GM18951 (cell line): ENCODE measurements around the gene YWHAQ.

Experiments
- POLR2A ChIP-seq: IDR thresholded peaks from 4 replicates; pipeline ENCODE4 v1.6.1; 2011; ENCODE audit warnings: mild to moderate bottlenecking; ENCODE audit not compliant: insufficient read length, insufficient read depth; ENCODE audit errors: extremely low read depth
- in situ Hi-C: fragments of 300-500 bp; cut with MboI; formaldehyde crosslinking; loops from one replicate; pipeline ENCODE4 v1.12.0; 2022; ENCODE audit warnings: low sequenced_read_pairs, mixed read lengths, inconsistent platforms; ENCODE audit not compliant: unreplicated experiment

YWHAQ gene

GRCh38 chr2:9661261-9661660 lies 30.5 kb upstream of the YWHAQ start:
- in situ Hi-C loops, result no loop called here
- no peak for TF ChIP-seq POLR2A

- TF ChIP-seq POLR2A, result no peak
These were observed 30.0 kb upstream of the YWHAQ start for GRCh38 chr2:9660781-9661180.

GRCh38 chr2:9660154-9660553 lies 29.4 kb upstream of the YWHAQ start:
- in situ Hi-C loops, result no loop called here
- TF ChIP-seq POLR2A, result no peak

More at GRCh38 chr2:9660781-9661180, 30.0 kb upstream of the YWHAQ start:
- in situ Hi-C loops, result no loop called here

GRCh38 chr2:9658972-9659371 lies 28.2 kb upstream of the YWHAQ start:
- in situ Hi-C loops, result no loop called here
- no peak for TF ChIP-seq POLR2A

- in situ Hi-C loops, result no loop called here
- TF ChIP-seq POLR2A, result no peak
These were observed 26.9 kb upstream of the YWHAQ start for GRCh38 chr2:9657731-9658130.

- TF ChIP-seq POLR2A, result no peak
- in situ Hi-C loops, result no loop called here
These were observed 26.3 kb upstream of the YWHAQ start for GRCh38 chr2:9657083-9657482.

- in situ Hi-C loops, result no loop called here
- TF ChIP-seq POLR2A, result no peak
These were observed 25.5 kb upstream of the YWHAQ start for GRCh38 chr2:9656270-9656766.

GRCh38 chr2:9655441-9656269 lies 24.9 kb upstream of the YWHAQ start:
- in situ Hi-C loops, result no loop called here

GRCh38 chr2:9654452-9655100 lies 23.8 kb upstream of the YWHAQ start:
- TF ChIP-seq POLR2A, result no peak
- in situ Hi-C loops, result no loop called here

More at GRCh38 chr2:9655441-9656269, 24.9 kb upstream of the YWHAQ start:
- TF ChIP-seq POLR2A, result no peak

- no peak for TF ChIP-seq POLR2A
- in situ Hi-C loops, result no loop called here
These were observed 22.9 kb upstream of the YWHAQ start for GRCh38 chr2:9653485-9654271.

GRCh38 chr2:9652898-9653479 lies 22.2 kb upstream of the YWHAQ start:
- in situ Hi-C loops, result no loop called here
- no peak for TF ChIP-seq POLR2A

- TF ChIP-seq POLR2A, result no peak
- in situ Hi-C loops, result no loop called here
These were observed 21.5 kb upstream of the YWHAQ start for GRCh38 chr2:9652267-9652666.

- in situ Hi-C loops, result no loop called here
- TF ChIP-seq POLR2A, result no peak
These were observed 19.5 kb upstream of the YWHAQ start for GRCh38 chr2:9650119-9650821.

GRCh38 chr2:9649261-9649660 lies 18.5 kb upstream of the YWHAQ start:
- in situ Hi-C loops, result no loop called here
- no peak for TF ChIP-seq POLR2A
